ENCODE measurements around the gene SOX1.

DNA sequence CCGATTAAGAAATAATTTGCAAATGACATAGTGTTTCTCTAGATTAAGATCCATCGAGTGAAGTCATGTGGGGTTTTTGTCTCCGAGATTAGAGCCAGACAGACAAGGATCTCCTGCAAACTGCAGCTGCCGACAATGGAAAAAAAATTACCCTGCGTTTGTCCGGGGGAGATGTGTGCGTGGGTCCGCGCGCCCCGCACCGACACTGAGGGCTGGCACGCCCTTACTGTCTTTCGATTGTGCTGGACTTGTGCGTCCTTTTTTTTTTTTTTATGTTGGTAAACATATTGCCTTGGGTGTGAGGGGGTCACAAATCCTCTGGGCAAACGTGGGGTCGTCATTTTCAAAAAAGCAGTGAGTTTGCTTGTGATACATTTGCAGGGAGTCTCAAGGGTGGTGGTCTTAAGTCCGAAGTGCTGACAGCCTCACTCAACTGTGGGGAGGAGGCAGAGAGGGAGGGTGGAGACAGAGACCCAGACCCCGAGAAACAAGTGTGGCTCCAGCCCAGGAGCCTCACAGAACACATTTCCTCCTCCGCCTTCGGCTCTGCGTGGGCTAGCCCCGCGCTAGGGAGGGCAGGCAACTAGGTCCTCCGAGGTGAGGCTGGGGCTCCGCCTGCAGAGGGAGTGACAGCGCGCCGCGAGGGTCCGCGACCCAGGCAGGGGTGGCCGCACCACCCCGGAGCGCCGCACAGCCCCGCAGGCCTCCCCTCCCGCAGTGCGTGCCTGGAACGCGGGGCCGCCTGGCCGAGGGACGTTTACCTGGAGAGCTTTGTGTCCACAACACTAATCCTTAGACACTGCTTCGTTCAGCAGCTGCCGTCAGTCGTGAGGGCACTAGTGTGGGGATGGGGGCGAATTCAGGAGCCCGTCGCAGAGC is 11.7 kb upstream of the SOX1 start:
- TF ChIP-seq EZH2 (IDR thresholded peaks at IDR 0.05; ENCODE audit: borderline replicate concordance, low read depth, low read length, severe bottlenecking) = no peak
- no peak for TF ChIP-seq CTCF (IDR thresholded peaks at IDR 0.05; ENCODE audit: borderline replicate concordance, extremely low read depth, low read length, poor library complexity, severe bottlenecking)
